Psoas muscle (tissue), 8 donors: Measurements from ENCODE around the gene NELFA. TPM values are rescaled to one million over a fixed set of nuclear protein-coding genes. Genes with fewer than 3 reads are reported as not detected.

ENCODE experiments used
- ATAC-seq, 4 donors: fragments of 200-7000 bp; cut with Tn5 transposase; one replicate each; pipeline ENCODE4 v1.9.1; 2020; ENCODE audit warnings: moderate library complexity in 3 of 4, mild to moderate bottlenecking in 2 of 4
- DNase-seq, 2 donors: peaks; one replicate each; pipeline ENCODE4 v3.0.0-alpha.2; 2020
- H3K27ac ChIP-seq: fragments of 200-600 bp; one replicate; pipeline ENCODE4 v1.8.0; 2022
- H3K27me3 ChIP-seq, 3 donors: fragments of 200-600 bp in 1 of 3; one replicate each; pipeline versions ENCODE4 v1.6.1 to v1.8.0; 2013 to 2022; ENCODE audit warnings: low read length in 2 of 3, mild to moderate bottlenecking in 2 of 3, moderate library complexity in 1 of 3; ENCODE audit not compliant: insufficient read depth in 3 of 3
- H3K36me3 ChIP-seq, 2 donors: fragments of 200-600 bp in 1 of 2; one replicate each; pipeline versions ENCODE4 v1.6.1 to v1.8.0; 2013 to 2022; ENCODE audit warnings: low read depth in 1 of 2, mild to moderate bottlenecking in 1 of 2, moderate library complexity in 1 of 2; ENCODE audit not compliant: insufficient read depth in 1 of 2
- H3K4me1 ChIP-seq: fragments of 200-600 bp; one replicate; pipeline ENCODE4 v1.8.0; 2022
- H3K4me3 ChIP-seq: fragments of 200-600 bp; one replicate; pipeline ENCODE4 v1.8.0; 2022; ENCODE audit warnings: mild to moderate bottlenecking
- H3K9me3 ChIP-seq: fragments of 200-600 bp; one replicate; pipeline ENCODE4 v1.8.0; 2022
- WGBS, 3 donors: extraction: QIAGEN DNeasy Blood & Tissue Kit; methylation state at CpG; one replicate each; pipeline versions ENCODE4 v1.1.6 to v1.1.7; 2013; 5-methylcytosine and 5-hydroxymethylcytosine counted together
- intact Hi-C, 2 donors: fragments of 100-400 bp; cut with DNase I; formaldehyde crosslinking; loops; one replicate each; pipeline versions ENCODE4 v1.11.0 to v1.14.2; 2022
- polyA plus RNA-seq, 3 donors: library from polyadenylated mRNA; stranded (reverse); fragments of 200-250 nt; gene quantifications; one replicate each; pipeline ENCODE4 v1.2.3, GENCODE V29; 2013
- total RNA-seq, 4 donors: library from RNA; stranded (reverse); fragmentation: NEBNext Ultra II Directional in 2 of 4; extraction: Animal tissue kit (Norgen Biotek cat#: 25700) in 2 of 4; gene quantifications; one replicate each; pipeline versions ENCODE4 v1.2.1 to v1.2.4, GENCODE V29; 2021 to 2023
- TF ChIP-seq, protein P1 (sequence below): fragments of 200-600 bp; IDR thresholded peaks from one replicate; pipeline ENCODE4 v1.8.0; 2022; ENCODE audit warnings: antibody characterized with exemption
- donor health status: healthy with polysubstance abuse.
- donor health status: DM: no; HTN: no; CAD: no; lungs with moderate emphysema.
- donor health status: Bipolar disorder and iron deficiency.
- donor health status: healthy.
- donor health status: DM: yes; HTN: yes; CAD: no.
- donor health status: DM: no; HTN: no; CAD: no.
- donor health status: DM: no; HTN: no; CAD: no.
- donor health status: DM: yes; HTN: yes; CAD: no.

NELFA gene
- total and polyA plus RNA-seq, 7 donors, result 11.4 to 20.2 (median 13.2) TPM

DNA sequence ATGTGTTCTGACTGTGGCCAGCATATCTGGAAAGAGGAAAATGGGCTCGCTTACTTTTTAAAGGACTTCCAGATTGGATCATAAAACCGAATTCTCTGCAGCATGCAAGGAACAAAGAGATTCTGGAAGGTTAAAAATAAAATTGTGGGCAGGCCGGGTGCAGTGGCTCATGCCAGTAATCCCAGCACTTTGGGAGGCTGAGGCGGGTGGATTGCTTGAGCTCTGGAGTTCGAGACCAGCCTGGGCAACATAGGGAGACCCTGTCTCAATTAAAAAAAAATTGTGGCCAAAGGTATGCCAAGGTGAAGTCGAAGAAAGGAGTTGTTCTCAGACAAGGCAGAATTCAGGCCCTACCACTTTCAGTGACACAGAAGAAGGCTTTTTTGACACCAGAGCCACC lies 37.8 kb downstream of the NELFA start:
- Histone ChIP-seq H3K4me3 (no peak overlapping the region), H3K27me3 (no peaks in the 10 kb centered on the region), H3K9me3 (no peaks in the 10 kb centered on the region), H3K36me3 (peaks cover 0 to 38% of the 10 kb centered on the region in 2 donors), H3K27ac (no peak overlapping the region), H3K4me1 (no peaks in the 10 kb centered on the region)
- 89 to 94% (median 93%) methylated on average over 6 of the region's 6 CpGs for WGBS, 3 donors
- DNase-seq (peak in 1 of 2 donors; percentile 11), ATAC-seq (no peak)
- intact Hi-C loops, result no loop called here
- TF ChIP-seq, protein P1, sequence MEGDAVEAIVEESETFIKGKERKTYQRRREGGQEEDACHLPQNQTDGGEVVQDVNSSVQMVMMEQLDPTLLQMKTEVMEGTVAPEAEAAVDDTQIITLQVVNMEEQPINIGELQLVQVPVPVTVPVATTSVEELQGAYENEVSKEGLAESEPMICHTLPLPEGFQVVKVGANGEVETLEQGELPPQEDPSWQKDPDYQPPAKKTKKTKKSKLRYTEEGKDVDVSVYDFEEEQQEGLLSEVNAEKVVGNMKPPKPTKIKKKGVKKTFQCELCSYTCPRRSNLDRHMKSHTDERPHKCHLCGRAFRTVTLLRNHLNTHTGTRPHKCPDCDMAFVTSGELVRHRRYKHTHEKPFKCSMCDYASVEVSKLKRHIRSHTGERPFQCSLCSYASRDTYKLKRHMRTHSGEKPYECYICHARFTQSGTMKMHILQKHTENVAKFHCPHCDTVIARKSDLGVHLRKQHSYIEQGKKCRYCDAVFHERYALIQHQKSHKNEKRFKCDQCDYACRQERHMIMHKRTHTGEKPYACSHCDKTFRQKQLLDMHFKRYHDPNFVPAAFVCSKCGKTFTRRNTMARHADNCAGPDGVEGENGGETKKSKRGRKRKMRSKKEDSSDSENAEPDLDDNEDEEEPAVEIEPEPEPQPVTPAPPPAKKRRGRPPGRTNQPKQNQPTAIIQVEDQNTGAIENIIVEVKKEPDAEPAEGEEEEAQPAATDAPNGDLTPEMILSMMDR, result no peak

DNA sequence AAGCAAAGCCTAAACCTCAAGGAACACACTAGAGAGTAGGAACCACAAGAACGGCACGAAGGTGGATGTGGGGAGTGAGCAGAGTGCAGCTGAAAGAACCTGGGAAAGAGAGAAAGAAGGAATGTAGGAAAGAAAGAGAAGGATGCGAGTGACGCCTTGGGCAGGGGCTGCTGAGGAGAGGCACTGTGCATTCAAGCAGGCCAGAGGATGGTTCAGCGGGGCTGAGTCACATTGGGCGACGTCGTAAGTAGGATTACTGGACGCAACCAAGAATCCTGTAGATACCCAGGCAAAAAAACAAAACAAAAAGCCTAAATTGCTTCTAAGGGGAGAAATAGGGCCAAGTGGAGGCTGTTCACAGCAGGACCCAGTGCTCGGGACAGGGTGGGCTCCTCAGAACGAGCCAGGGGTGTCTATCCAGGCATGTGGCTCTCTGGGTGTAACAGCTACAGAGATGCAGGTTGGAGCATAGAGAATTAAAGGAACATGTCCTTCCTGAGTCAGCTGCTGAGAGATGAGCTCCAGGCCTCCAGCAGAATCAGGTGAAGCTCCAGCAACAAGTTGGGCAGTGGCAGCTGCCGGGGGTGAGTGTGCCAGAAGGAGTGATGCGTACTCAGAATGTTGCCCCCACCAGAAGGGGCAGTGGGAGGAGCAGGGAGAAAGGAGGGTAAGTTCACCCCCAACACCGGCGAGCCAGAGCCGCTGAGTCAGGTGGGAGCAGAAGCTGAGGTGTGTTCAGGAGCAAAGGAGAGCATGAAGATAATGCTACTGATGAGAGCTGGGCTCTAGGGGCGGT lies 38.6 kb downstream of the NELFA start:
- H3K27me3 ChIP-seq, result no peaks in the 10 kb centered on the region
- DNase-seq (peak in 1 of 2 donors; percentile 32), ATAC-seq (no peak)
- H3K27ac ChIP-seq, result no peak overlapping the region
- H3K4me3 ChIP-seq, result no peak overlapping the region
- peaks cover 0 to 38% of the 10 kb centered on the region in 2 donors for H3K36me3 ChIP-seq
- H3K9me3 ChIP-seq, result no peaks in the 10 kb centered on the region
- 95 to 97% (median 97%) methylated on average over 17 of the region's 17 CpGs for WGBS, 3 donors
- no peaks in the 10 kb centered on the region for H3K4me1 ChIP-seq
- TF ChIP-seq, protein P1, result no peak
- intact Hi-C loops, result no loop called here

DNA sequence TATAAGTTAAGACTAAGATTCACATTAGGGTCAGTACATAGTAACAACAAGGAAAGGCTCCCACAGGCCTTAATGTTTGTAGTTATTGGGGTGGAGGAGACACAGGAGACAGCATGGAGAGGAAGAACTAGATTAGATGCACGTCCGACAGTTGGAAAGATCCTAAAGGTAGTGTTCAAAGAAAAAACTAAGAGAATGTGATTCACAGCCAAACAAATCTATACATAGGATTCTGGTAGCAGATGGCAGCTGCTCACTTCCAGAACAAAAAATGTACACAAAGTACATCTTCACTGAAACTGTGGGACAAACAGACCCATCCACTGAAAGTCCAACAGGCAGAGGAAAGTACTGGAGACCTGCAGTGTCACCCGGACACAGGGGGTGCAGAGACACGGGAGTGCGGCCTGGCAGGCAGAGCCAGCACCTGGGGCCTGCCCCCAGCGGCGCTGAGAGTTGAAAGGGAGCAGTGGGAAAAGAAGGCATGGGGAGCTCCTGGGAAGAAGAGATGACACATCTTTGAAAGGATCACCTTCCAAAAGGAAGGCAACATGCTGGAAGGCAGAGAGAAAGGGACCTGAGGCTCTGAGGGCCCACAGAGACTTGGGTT lies 40.0 kb downstream of the NELFA start:
- no peak for DNase-seq
- TF ChIP-seq, protein P1, result no peak

DNA sequence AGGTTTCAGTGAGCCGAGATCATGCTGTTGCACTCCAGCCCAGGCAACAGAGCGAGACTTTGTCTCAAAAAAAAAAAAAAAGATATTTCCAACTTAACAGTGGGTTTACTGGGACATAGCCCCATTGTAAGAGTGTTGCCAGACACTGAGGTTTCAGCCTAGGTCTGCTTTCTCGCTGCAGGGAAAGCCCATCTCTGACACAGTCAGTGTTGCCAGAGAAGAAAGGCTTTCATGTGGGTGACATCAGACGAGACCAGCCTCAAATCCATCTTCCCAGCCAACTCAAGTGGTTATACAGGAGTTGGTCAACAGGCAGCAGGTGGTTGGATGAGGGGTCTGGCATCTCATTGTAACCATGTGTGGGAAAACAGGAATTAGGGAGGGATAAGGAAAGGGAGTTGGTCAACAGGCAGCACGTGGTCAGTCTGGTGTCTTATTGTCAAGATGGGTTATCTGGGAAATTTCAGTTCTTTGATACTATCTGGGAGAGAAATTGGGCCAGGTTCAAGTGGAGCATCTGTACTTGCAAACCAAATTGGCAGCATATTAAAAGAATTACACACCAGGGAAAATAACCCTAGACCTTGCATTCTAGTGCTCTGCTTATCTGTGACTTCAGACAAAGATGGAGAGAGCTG lies 41.1 kb downstream of the NELFA start:
- peaks cover 0 to 36% of the 10 kb centered on the region in 2 donors for H3K36me3 ChIP-seq
- no peak overlapping the region for H3K27ac ChIP-seq
- H3K27me3 ChIP-seq, result no peaks in the 10 kb centered on the region
- WGBS, 3 donors, result 75 to 84% (median 76%) methylated on average over 5 of the region's 5 CpGs
- H3K9me3 ChIP-seq, result no peaks in the 10 kb centered on the region
- no peak overlapping the region for H3K4me3 ChIP-seq
- no peak for ATAC-seq
- H3K4me1 ChIP-seq, result no peaks in the 10 kb centered on the region
- DNase-seq, result peak in 1 of 2 donors; percentile 3
- TF ChIP-seq, protein P1, result no peak
- intact Hi-C loops, result no loop called here

More for the DNA sequence above, 40.0 kb downstream of the NELFA start:
- H3K9me3 ChIP-seq, result no peaks in the 10 kb centered on the region
- H3K27ac ChIP-seq, result no peak overlapping the region
- ATAC-seq, result no peak
- intact Hi-C loops, result no loop called here
- no peak overlapping the region for H3K4me3 ChIP-seq
- no peaks in the 10 kb centered on the region for H3K4me1 ChIP-seq
- peaks cover 0 to 27% of the 10 kb centered on the region in 2 donors for H3K36me3 ChIP-seq
- H3K27me3 ChIP-seq, result no peaks in the 10 kb centered on the region
- 92 to 94% (median 93%) methylated on average over 7 of the region's 7 CpGs for WGBS, 3 donors
